WTC11 (cell line): ENCODE measurements around the gene COL4A1. TPM values are rescaled to one million over a fixed set of nuclear protein-coding genes. Genes with fewer than 3 reads are reported as not detected.
A peak's percentile ranks its signal among the peaks of the same experiment; 100 is the strongest.

Experiments used
- ATAC-seq: fragments of 200-7000 bp; cut with Tn5 transposase; 2 replicates; pipeline ENCODE4 v1.10.0; 2021; ENCODE audit warnings: mild to moderate bottlenecking, moderate library complexity
- CTCF ChIA-PET: fragments of 300-600 bp; sonication (Branson Sonifier 250); formaldehyde crosslinking; loops from one replicate; lab custom pipeline; 2021; ENCODE audit warnings: antibody characterized with exemption; lab: Charles Lee
- POLR2A ChIA-PET: fragments of 350-600 bp; sonication (Branson Sonifier 250); formaldehyde crosslinking; loops from one replicate; lab custom pipeline; 2021; ENCODE audit warnings: antibody characterized with exemption; lab: Charles Lee
- DNase-seq: peaks from one replicate; pipeline ENCODE4 v3.0.0; 2021; ENCODE audit warnings: low spot score
- H3K27ac Mint-ChIP-seq: 2 replicates; pipeline ENCODE4 v1.8.0; 2021; ENCODE audit warnings: mixed read lengths
- H3K27me3 Mint-ChIP-seq: 2 replicates; pipeline ENCODE4 v1.8.0; 2021; ENCODE audit warnings: low read depth, mild to moderate bottlenecking, moderate library complexity, mixed read lengths
- H3K36me3 Mint-ChIP-seq: 2 replicates; pipeline ENCODE4 v1.8.0; 2021; ENCODE audit warnings: mixed read lengths
- H3K4me1 Mint-ChIP-seq: 2 replicates; pipeline ENCODE4 v1.8.0; 2022; ENCODE audit warnings: mixed read lengths
- H3K4me3 Mint-ChIP-seq: 2 replicates; pipeline ENCODE4 v1.8.0; 2021; ENCODE audit warnings: mild to moderate bottlenecking, moderate library complexity, mixed read lengths
- H3K9me3 Mint-ChIP-seq: 2 replicates; pipeline ENCODE4 v1.8.0; 2021; ENCODE audit warnings: mixed read lengths
- AR ChIP-seq: fragments of 250-450 bp; sonication (Bioruptor Pico); IDR thresholded peaks from 2 replicates; pipeline ENCODE4 v1.9.0; 2021; ENCODE audit warnings: mild to moderate bottlenecking
- CDX4 ChIP-seq: fragments of 250-450 bp; sonication (Bioruptor Pico); IDR thresholded peaks from 2 replicates; pipeline ENCODE4 v1.9.0; 2021; ENCODE audit warnings: moderate library complexity, mild to moderate bottlenecking, inconsistent platforms, borderline replicate concordance
- CREB1 ChIP-seq: sonication (generic); formaldehyde crosslinking; IDR thresholded peaks from 2 replicates; pipeline ENCODE4 v1.8.0; 2023; ENCODE audit warnings: mild to moderate bottlenecking, missing genetic modification reagents
- CTCF ChIP-seq: fragments of 200-600 bp; IDR thresholded peaks from 2 replicates; pipeline ENCODE4 v1.8.0; 2022; ENCODE audit warnings: antibody characterized with exemption
- E2F4 ChIP-seq: sonication (generic); formaldehyde crosslinking; IDR thresholded peaks from 2 replicates; pipeline ENCODE4 v1.8.1; 2022; ENCODE audit warnings: low read depth, mild to moderate bottlenecking, moderate library complexity, missing genetic modification reagents, borderline replicate concordance
- FOXJ3 ChIP-seq: sonication (generic); formaldehyde crosslinking; IDR thresholded peaks from 2 replicates; pipeline ENCODE4 v1.9.0; 2021; ENCODE audit warnings: missing genetic modification reagents, mild to moderate bottlenecking, borderline replicate concordance
- MAX ChIP-seq: sonication (generic); formaldehyde crosslinking; IDR thresholded peaks from 2 replicates; pipeline ENCODE4 v1.8.0; 2022; ENCODE audit warnings: mild to moderate bottlenecking, missing genetic modification reagents
- NFATC4 ChIP-seq: fragments of 250-450 bp; sonication (Bioruptor Pico); IDR thresholded peaks from 2 replicates; pipeline ENCODE4 v1.9.0; 2021; ENCODE audit warnings: mild to moderate bottlenecking
- NR3C1 ChIP-seq: sonication (generic); formaldehyde crosslinking; conservative IDR thresholded peaks from 2 replicates; pipeline ENCODE4 v1.8.1; 2023; ENCODE audit warnings: low read depth, mild to moderate bottlenecking, missing genetic modification reagents
- OVOL2 ChIP-seq: fragments of 250-450 bp; sonication (Bioruptor Pico); IDR thresholded peaks from 2 replicates; pipeline ENCODE4 v1.9.0; 2021; ENCODE audit warnings: mild to moderate bottlenecking, borderline replicate concordance
- TEAD4 ChIP-seq: sonication (generic); formaldehyde crosslinking; IDR thresholded peaks from 2 replicates; pipeline ENCODE4 v1.8.0; 2022; ENCODE audit warnings: mild to moderate bottlenecking, missing genetic modification reagents
- ZBTB21 ChIP-seq: sonication (generic); formaldehyde crosslinking; IDR thresholded peaks from 2 replicates; pipeline ENCODE4 v1.8.1; 2023; ENCODE audit warnings: mild to moderate bottlenecking, missing genetic modification reagents, borderline replicate concordance
- ZNF219 ChIP-seq: sonication (generic); formaldehyde crosslinking; IDR thresholded peaks from 2 replicates; pipeline ENCODE4 v1.8.0; 2023; ENCODE audit warnings: missing genetic modification reagents, mild to moderate bottlenecking, borderline replicate concordance
- ZNF232 ChIP-seq: sonication (generic); formaldehyde crosslinking; IDR thresholded peaks from 2 replicates; pipeline ENCODE4 v1.8.0; 2022; ENCODE audit warnings: mild to moderate bottlenecking, missing genetic modification reagents
- total RNA-seq: library from RNA; stranded (reverse); gene quantifications from 3 replicates; pipeline ENCODE4 v1.2.3, GENCODE V29; 2021
- TF ChIP-seq, protein P1 (sequence below): sonication (generic); formaldehyde crosslinking; IDR thresholded peaks from 2 replicates; pipeline ENCODE4 v1.8.0; 2023; ENCODE audit warnings: missing genetic modification reagents, mild to moderate bottlenecking, borderline replicate concordance
- TF ChIP-seq, protein P2 (sequence below): sonication (generic); formaldehyde crosslinking; IDR thresholded peaks from 2 replicates; pipeline ENCODE4 v1.8.1; 2022; ENCODE audit warnings: missing genetic modification reagents, borderline replicate concordance
- TF ChIP-seq, protein P3 (sequence below): sonication (generic); formaldehyde crosslinking; IDR thresholded peaks from 2 replicates; pipeline ENCODE4 v1.8.1; 2022; ENCODE audit warnings: mild to moderate bottlenecking, missing genetic modification reagents, moderate library complexity, borderline replicate concordance

Gene COL4A1
- total RNA-seq, 1 experiment from 2014 or later: 89.6 TPM

GRCh38 chr13:110224519-110224918 lies 82.4 kb downstream of the COL4A1 start (continued):
- TF ChIP-seq, protein P1, sequence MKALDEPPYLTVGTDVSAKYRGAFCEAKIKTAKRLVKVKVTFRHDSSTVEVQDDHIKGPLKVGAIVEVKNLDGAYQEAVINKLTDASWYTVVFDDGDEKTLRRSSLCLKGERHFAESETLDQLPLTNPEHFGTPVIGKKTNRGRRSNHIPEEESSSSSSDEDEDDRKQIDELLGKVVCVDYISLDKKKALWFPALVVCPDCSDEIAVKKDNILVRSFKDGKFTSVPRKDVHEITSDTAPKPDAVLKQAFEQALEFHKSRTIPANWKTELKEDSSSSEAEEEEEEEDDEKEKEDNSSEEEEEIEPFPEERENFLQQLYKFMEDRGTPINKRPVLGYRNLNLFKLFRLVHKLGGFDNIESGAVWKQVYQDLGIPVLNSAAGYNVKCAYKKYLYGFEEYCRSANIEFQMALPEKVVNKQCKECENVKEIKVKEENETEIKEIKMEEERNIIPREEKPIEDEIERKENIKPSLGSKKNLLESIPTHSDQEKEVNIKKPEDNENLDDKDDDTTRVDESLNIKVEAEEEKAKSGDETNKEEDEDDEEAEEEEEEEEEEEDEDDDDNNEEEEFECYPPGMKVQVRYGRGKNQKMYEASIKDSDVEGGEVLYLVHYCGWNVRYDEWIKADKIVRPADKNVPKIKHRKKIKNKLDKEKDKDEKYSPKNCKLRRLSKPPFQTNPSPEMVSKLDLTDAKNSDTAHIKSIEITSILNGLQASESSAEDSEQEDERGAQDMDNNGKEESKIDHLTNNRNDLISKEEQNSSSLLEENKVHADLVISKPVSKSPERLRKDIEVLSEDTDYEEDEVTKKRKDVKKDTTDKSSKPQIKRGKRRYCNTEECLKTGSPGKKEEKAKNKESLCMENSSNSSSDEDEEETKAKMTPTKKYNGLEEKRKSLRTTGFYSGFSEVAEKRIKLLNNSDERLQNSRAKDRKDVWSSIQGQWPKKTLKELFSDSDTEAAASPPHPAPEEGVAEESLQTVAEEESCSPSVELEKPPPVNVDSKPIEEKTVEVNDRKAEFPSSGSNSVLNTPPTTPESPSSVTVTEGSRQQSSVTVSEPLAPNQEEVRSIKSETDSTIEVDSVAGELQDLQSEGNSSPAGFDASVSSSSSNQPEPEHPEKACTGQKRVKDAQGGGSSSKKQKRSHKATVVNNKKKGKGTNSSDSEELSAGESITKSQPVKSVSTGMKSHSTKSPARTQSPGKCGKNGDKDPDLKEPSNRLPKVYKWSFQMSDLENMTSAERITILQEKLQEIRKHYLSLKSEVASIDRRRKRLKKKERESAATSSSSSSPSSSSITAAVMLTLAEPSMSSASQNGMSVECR: no peak
- TF ChIP-seq TEAD4 (no peak), OVOL2 (CRISPR knock-in tag) (no peak), ZBTB21 (no peak), E2F4 (CRISPR knock-in tag) (no peak), CREB1 (no peak), NFATC4 (CRISPR knock-in tag) (no peak), MAX (CRISPR knock-in tag) (no peak), NR3C1 (CRISPR knock-in tag) (no peak)
- TF ChIP-seq, protein P2, sequence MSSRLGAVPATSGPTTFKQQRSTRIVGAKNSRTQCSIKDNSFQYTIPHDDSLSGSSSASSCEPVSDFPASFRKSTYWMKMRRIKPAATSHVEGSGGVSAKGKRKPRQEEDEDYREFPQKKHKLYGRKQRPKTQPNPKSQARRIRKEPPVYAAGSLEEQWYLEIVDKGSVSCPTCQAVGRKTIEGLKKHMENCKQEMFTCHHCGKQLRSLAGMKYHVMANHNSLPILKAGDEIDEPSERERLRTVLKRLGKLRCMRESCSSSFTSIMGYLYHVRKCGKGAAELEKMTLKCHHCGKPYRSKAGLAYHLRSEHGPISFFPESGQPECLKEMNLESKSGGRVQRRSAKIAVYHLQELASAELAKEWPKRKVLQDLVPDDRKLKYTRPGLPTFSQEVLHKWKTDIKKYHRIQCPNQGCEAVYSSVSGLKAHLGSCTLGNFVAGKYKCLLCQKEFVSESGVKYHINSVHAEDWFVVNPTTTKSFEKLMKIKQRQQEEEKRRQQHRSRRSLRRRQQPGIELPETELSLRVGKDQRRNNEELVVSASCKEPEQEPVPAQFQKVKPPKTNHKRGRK: no peak
- TF ChIP-seq, all 79 proteins: peak for 0

GRCh38 chr13:110221406-110222117 lies 85.4 kb downstream of the COL4A1 start:
- ChIA-PET POLR2A (no interaction called here), CTCF (interaction anchor here (0.6 to 2.3 kb wide), 8 partner anchors 25 to 234 kb away, joined by 3 to 12 read pairs (median 4); no protein-coding TSS in a partner anchor)
- DNase-seq (no peak), ATAC-seq (no peak)
- no peak for TF ChIP-seq ZNF219 (CRISPR knock-in tag)
- TF ChIP-seq ZBTB21: no peak
- no peak for TF ChIP-seq CDX4 (CRISPR knock-in tag)
- TF ChIP-seq CTCF: no peak
- no peak for TF ChIP-seq AR
- TF ChIP-seq FOXJ3: no peak
- TF ChIP-seq, protein P3, sequence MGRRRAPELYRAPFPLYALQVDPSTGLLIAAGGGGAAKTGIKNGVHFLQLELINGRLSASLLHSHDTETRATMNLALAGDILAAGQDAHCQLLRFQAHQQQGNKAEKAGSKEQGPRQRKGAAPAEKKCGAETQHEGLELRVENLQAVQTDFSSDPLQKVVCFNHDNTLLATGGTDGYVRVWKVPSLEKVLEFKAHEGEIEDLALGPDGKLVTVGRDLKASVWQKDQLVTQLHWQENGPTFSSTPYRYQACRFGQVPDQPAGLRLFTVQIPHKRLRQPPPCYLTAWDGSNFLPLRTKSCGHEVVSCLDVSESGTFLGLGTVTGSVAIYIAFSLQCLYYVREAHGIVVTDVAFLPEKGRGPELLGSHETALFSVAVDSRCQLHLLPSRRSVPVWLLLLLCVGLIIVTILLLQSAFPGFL (CRISPR knock-in tag): no peak
- no peak for TF ChIP-seq E2F4 (CRISPR knock-in tag)
- TF ChIP-seq ZNF232 (CRISPR knock-in tag): no peak
- Mint-ChIP-seq H3K27me3 (no peaks in the 10 kb centered on the region), H3K9me3 (no peaks in the 10 kb centered on the region), H3K4me1 (peaks cover 3% of the 10 kb centered on the region; the same call in 1 of the 2 replicates), H3K27ac (peak overlapping the region; percentile 65), H3K36me3 (no peaks in the 10 kb centered on the region), H3K4me3 (no peak overlapping the region)
